Chondrocyte (in vitro differentiated cells): Measurements from ENCODE around the gene SLC9A7. TPM values are rescaled to one million over a fixed set of nuclear protein-coding genes. Genes with fewer than 3 reads are reported as not detected.

Source experiments
- DNase-seq: peaks from one replicate; pipeline ENCODE4 v3.0.0; 2021; ENCODE audit warnings: mixed read lengths, low spot score
- H3K27ac Mint-ChIP-seq: one replicate; pipeline ENCODE4 v1.8.0; 2021; ENCODE audit warnings: mild to moderate bottlenecking, moderate library complexity, mixed read lengths; ENCODE audit not compliant: unreplicated experiment
- H3K27me3 Mint-ChIP-seq: 2 replicates; pipeline ENCODE4 v1.8.0; 2021; ENCODE audit warnings: low read depth, mixed read lengths
- H3K36me3 Mint-ChIP-seq: 2 replicates; pipeline ENCODE4 v1.8.0; 2021; ENCODE audit warnings: low read depth, mixed read lengths
- H3K4me1 Mint-ChIP-seq: 2 replicates; pipeline ENCODE4 v1.8.0; 2021; ENCODE audit warnings: low read depth, mild to moderate bottlenecking, mixed read lengths
- H3K4me3 Mint-ChIP-seq: one replicate; pipeline ENCODE4 v1.8.0; 2021; ENCODE audit warnings: mild to moderate bottlenecking, moderate library complexity, mixed read lengths; ENCODE audit not compliant: unreplicated experiment
- H3K9me3 Mint-ChIP-seq: 2 replicates; pipeline ENCODE4 v1.8.0; 2021; ENCODE audit warnings: low read depth, mixed read lengths
- CTCF ChIP-seq: fragments of 200-600 bp; sonication (generic); IDR thresholded peaks from 2 replicates; pipeline ENCODE4 v1.5.0; 2021; ENCODE audit warnings: antibody characterized with exemption, mild to moderate bottlenecking, moderate library complexity
- total RNA-seq: library from RNA; stranded (reverse); gene quantifications from 3 replicates; pipeline ENCODE4 v1.2.1, GENCODE V29; 2021

The SLC9A7 gene
- total RNA-seq, 1 donor from 2014 or later: 6.1 TPM

GRCh38 chrX:46713672-46714490 lies 45.0 kb downstream of the SLC9A7 start:
- Mint-ChIP-seq H3K9me3 (peaks cover 7% of the 10 kb centered on the region), H3K27ac (no peak overlapping the region), H3K27me3 (no peaks in the 10 kb centered on the region), H3K4me1 (peaks cover 5% of the 10 kb centered on the region), H3K4me3 (no peak overlapping the region), H3K36me3 (peaks cover 3% of the 10 kb centered on the region)
- TF ChIP-seq CTCF: no peak
- no peak for DNase-seq

GRCh38 chrX:46712764-46713163 lies 46.2 kb downstream of the SLC9A7 start:
- DNase-seq: no peak
- Mint-ChIP-seq H3K36me3 (peaks cover 2% of the 10 kb centered on the region), H3K4me3 (no peak overlapping the region), H3K27ac (no peak overlapping the region), H3K4me1 (peaks cover 5% of the 10 kb centered on the region), H3K9me3 (peaks cover 8% of the 10 kb centered on the region), H3K27me3 (no peaks in the 10 kb centered on the region)
- TF ChIP-seq CTCF: no peak

GRCh38 chrX:46710927-46711623 lies 47.8 kb downstream of the SLC9A7 start:
- Mint-ChIP-seq H3K27me3 (no peaks in the 10 kb centered on the region), H3K9me3 (peaks cover 13% of the 10 kb centered on the region), H3K4me3 (no peak overlapping the region), H3K36me3 (no peaks in the 10 kb centered on the region), H3K4me1 (peaks cover 5% of the 10 kb centered on the region), H3K27ac (no peak overlapping the region)
- no peak for TF ChIP-seq CTCF
- no peak for DNase-seq

GRCh38 chrX:46710425-46710824 lies 48.5 kb downstream of the SLC9A7 start:
- no peak for TF ChIP-seq CTCF
- Mint-ChIP-seq H3K27ac (no peak overlapping the region), H3K4me1 (peaks cover 5% of the 10 kb centered on the region), H3K36me3 (no peaks in the 10 kb centered on the region), H3K9me3 (peaks cover 16% of the 10 kb centered on the region), H3K27me3 (no peaks in the 10 kb centered on the region), H3K4me3 (no peak overlapping the region)
- DNase-seq: no peak

GRCh38 chrX:46707274-46707965 lies 51.5 kb downstream of the SLC9A7 start:
- no peaks in the 10 kb centered on the region for H3K36me3 Mint-ChIP-seq
- DNase-seq: no peak
- no peaks in the 10 kb centered on the region for H3K27me3 Mint-ChIP-seq
- H3K9me3 Mint-ChIP-seq: peaks cover 16% of the 10 kb centered on the region
- TF ChIP-seq CTCF: no peak
- no peak overlapping the region for H3K4me3 Mint-ChIP-seq
- peaks cover 10% of the 10 kb centered on the region for H3K4me1 Mint-ChIP-seq
- no peak overlapping the region for H3K27ac Mint-ChIP-seq
